CD4-positive, alpha-beta T cell treated with Interleukin-15 for 4 hours (primary cell): Measurements from ENCODE around the gene CLNK.

Experiments used
- DNase-seq: peaks from one replicate; pipeline ENCODE4 v3.0.0-alpha.2; 2020; ENCODE audit warnings: low spot score

CLNK gene

GRCh38 chr4:10612476-10612875 is 72.1 kb downstream of the CLNK start:
- no peak for DNase-seq

GRCh38 chr4:10611673-10612072 is 72.9 kb downstream of the CLNK start:
- DNase-seq: no peak

GRCh38 chr4:10608501-10609219 is 75.9 kb downstream of the CLNK start:
- DNase-seq: no peak

GRCh38 chr4:10607206-10607605 is 77.4 kb downstream of the CLNK start:
- no peak for DNase-seq

GRCh38 chr4:10606483-10607155 is 77.9 kb downstream of the CLNK start:
- DNase-seq: no peak

GRCh38 chr4:10605746-10606482 is 78.7 kb downstream of the CLNK start:
- DNase-seq: no peak

GRCh38 chr4:10605031-10605430 is 79.5 kb downstream of the CLNK start:
- DNase-seq: no peak

GRCh38 chr4:10599574-10599973 is 85.0 kb downstream of the CLNK start:
- no peak for DNase-seq

- no peak for DNase-seq
Observed at GRCh38 chr4:10598829-10599228, 85.7 kb downstream of the CLNK start.

- DNase-seq: no peak
Observed at GRCh38 chr4:10596586-10597290, 87.8 kb downstream of the CLNK start.

- DNase-seq: no peak
Observed at GRCh38 chr4:10593130-10593529, 91.4 kb downstream of the CLNK start.

GRCh38 chr4:10590896-10591295 is 93.7 kb downstream of the CLNK start:
- no peak for DNase-seq

GRCh38 chr4:10589799-10590198 is 94.8 kb downstream of the CLNK start:
- no peak for DNase-seq

GRCh38 chr4:10589321-10589720 is 95.2 kb downstream of the CLNK start:
- no peak for DNase-seq

GRCh38 chr4:10587697-10588096 is 96.9 kb downstream of the CLNK start:
- no peak for DNase-seq

- no peak for DNase-seq
Observed at GRCh38 chr4:10587296-10587695, 97.3 kb downstream of the CLNK start.

- no peak for DNase-seq
Observed at GRCh38 chr4:10584042-10584441, 100.5 kb downstream of the CLNK start.

GRCh38 chr4:10582951-10583350 is 101.6 kb downstream of the CLNK start:
- no peak for DNase-seq

GRCh38 chr4:10582059-10582686 is 102.4 kb downstream of the CLNK start:
- DNase-seq: no peak

- no peak for DNase-seq
Observed at GRCh38 chr4:10581022-10581421, 103.5 kb downstream of the CLNK start.

- DNase-seq: no peak
Observed at GRCh38 chr4:10579648-10580047, 104.9 kb downstream of the CLNK start.
